Stimulated activated CD8-positive, alpha-beta memory T cell treated with anti-CD3 and anti-CD28 coated beads, Interleukin-15, amount 100 ng/mL, for 24 hours (primary cell): ENCODE measurements around the gene TDRD5.
"Not testable (repeated sequence)": the region's sequence is repeated elsewhere in the genome, so short reads cannot be mapped to it uniquely, and the experiment has no call there.

Source experiments
- DNase-seq: peaks from one replicate; pipeline ENCODE4 v3.0.0-alpha.2; 2020; ENCODE audit warnings: low read depth

The TDRD5 gene

DNA sequence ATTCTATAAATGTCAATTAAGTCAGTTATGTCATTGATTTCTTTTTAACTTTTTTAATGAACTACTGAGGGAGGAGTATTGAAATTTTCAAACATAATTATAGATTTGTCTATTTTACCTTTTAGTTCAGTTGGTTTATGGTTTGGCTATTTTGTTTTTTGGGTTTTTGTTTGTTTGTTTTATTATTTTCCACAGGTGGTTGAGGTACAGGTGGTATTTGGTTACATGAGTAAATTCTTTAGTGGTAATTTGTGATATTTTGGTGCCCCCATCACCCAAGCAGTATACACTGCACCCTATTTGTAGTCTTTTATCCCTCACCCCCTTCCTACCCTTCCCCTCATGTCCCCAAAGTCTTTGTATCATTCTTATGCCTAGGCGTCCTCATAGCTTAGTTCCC is 9.5 kb downstream of the TDRD5 start:
- no peak for DNase-seq

DNA sequence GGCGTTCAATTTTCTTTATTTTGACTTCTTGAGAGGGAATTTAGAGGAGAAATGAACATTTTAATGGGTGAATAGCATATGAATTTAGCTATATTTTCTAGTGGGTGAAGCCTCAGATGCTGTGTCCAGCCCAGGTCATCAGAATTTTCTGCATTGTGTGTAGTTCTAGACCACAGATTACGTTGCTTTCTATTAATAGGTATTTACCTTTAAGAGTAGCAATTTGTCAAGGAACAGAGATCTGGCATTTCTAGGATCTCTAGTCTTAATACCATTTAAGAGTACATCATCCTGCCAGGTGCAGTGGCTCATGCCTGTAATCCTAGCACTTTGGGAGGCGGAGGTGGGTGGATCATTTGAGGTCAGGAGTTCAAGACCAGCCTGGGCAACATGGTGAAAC is 20.7 kb downstream of the TDRD5 start:
- DNase-seq, result no peak

DNA sequence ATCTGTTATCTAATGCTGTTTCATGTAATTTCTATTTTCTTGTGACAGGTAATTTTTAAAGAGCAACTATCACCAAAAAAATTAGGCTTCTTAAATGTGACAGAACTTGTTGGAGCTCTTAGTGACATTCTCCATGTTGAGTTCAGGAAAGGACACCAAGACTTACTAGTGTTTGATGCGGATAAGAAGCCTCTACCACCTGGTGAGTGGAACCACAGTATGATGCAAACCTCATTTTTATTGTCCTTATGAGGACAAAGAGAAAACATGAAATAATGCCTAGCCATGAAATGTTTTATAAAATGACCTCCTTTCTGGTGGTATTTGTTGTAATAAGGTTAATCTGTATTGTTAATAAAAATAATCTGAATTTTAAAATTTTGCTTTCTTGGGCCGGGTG is 39.1 kb downstream of the TDRD5 start:
- DNase-seq, result no peak

DNA sequence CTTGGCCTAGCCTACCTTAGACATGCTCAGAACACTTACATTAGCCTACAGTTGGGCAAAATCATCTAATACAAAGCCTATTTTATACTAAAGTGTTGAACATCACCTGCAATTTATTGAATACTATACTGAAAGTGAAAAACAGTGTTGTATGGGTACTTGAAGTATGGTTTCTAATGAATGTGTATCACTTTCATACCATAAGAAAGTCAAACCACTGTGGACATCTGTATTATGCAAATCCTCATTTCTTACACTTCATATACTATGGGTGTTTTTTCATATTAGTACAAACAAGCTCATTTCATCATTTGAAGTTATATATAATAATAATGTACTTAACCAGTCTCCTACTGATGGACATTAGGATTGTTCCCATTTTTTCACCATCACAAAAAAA is 41.2 kb downstream of the TDRD5 start:
- no peak for DNase-seq

DNA sequence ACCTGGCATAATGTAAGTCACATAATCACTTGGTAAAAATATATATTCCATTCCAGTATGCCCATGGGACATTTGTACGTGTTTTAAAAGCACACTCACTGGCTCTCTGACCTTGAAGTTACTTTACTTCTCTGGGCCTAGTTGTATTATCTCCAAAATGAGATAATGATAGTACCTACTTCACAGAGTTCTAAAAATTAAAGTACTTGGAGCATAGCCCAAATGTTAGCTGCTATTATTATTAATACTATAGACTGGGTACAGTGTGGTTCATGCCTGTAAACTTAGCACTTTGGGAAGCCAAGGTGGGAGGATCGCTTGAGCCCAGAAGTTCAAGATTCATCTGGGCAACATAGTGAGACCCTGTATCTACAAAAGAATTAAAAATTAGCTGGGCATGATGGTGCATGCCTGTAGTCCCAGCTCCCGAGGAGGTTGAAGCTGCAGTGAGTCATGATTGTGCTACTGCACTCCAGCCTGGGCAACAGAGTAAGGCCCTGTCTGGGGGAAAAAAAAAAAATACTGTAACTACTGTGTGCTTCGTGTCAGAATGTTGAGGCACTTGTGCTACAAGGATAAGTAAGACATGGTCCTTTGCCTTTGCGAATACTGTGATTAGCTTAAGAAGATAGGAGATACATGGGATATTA is 45.7 kb downstream of the TDRD5 start:
- DNase-seq, result no peak

DNA sequence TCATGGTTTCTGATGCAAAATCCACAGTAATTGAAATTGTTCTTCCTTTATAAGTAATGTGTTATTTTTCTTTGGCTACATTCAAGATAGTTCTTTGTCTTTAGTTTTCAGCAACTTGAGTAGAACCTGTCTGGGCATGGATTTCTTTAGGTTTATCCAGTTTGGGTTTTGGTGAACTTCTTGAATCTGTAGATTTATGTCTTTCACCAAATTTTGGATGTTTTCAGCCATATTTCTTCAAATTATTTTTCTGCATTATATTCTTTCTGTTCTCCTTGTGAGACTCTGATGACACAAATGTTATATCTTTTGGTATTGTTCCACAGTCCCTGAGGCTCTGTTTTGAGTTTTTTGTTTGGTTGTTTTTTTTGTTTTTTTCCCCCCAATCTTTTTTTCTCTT is 69.4 kb downstream of the TDRD5 start:
- DNase-seq, result no peak

DNA sequence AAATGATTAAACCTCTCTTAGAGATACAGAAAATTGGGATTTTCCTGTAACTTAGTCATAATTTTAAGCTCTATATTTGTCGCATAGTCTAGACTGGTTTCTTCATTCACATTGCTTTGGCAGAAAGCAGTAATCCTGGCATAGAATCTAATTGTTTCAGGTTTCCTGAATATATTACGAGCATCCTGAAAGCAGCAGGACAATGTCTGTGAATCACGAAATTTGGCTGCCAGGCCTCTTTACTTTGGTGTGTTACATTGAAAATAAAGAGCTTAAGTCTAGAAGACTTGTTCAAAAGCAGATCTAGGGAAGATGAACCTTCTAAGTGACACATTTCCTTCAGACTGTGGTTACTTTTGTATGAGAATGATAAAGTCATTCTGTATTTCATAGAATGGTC is 72.2 kb downstream of the TDRD5 start:
- DNase-seq, result no peak

DNA sequence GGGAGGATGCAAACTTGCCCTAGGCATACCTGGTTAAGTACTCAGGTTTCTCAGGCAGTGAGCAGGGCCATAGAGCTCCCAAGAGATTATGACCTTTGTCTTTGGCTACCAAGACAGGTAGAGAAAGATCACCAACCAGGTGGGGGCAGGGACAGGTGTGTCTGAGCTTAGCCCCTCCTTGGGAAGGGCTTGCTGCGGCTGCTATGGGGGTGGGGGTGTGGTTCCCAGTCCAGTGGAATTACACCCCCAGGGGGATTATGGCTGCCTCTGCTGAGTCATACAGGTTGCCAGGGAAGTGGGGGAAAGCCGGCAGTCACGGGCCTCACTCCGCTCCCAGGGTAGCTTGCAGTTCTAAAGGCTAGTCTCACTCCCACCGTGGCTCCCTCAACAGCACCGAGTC is 86.2 kb downstream of the TDRD5 start:
- no peak for DNase-seq

DNA sequence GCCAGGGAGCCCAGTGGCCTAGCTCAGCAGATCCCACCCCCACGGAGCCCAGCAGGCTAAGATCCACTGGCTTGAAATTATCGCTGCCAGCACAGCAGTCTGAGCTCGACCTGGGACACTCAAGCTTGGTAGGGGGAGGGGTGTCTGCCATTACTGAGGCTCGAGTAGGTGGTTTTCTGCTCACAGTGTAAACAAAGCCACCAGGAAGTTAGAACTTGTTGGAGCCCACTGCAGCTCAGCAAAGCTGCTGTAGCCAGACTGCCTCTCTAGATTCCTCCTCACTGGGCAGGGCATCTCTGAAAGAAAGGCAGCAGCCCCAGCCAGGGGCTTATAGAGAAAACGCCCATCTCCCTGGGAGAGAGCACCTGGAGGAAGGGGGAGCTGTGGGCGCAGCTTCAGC is 102.9 kb downstream of the TDRD5 start:
- not testable (repeated sequence) for DNase-seq

DNA sequence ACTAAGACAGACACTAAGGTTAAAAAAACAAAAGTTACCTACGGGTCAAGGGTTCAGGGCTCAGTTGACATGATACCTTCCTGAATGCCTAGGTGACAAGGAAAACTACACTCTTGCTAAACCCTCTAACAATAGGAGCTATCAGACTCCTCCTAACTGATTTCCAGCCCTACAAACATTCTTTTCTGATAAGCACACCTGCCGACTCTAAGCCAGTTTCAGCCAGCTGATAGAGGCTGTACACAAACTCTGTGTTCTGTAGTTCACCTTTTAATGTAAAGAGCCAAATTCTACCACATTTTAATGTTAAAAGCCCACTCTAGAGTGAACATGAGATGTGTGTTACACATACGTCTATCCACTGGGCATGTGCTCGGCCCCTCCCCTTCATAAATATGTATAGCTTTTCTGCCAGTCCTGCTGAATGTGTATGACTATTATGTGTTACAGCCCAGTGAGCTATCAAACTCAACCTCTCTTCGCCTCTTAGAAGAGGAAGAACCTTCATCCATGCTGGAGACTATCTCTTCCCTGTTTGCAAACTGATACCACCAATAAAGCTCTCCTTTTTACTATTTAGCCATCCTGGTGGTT is 111.4 kb downstream of the TDRD5 start:
- no peak for DNase-seq

DNA sequence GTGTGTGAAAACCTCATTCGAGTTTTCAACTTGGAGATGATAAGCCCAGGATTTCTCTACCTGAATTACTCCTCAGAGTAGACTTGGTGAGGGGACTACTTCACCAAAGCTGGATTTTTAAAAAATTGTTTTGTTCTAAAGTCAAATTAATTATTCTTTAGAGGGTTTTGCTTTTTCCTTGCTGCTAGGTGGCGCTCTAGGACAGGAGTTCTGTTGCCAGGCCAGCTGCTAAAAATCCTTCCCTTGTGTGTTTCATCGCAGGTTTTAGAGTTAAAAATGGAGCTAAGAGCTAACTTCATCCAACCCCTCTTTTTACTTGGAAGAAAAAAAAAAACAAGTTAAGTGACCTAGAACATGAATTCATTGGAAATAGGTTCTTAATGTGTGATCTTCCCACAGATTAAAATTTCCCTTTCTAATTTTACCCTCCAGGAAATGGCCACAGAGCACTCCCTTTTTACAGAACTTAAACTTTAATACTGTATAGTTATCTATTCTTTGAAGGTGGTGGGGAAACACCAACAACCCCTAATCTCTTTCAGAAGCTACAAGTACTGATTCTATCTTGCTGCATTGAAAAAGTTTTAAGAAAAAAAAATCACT is 114.8 kb downstream of the TDRD5 start:
- DNase-seq, result peak; percentile 7

DNA sequence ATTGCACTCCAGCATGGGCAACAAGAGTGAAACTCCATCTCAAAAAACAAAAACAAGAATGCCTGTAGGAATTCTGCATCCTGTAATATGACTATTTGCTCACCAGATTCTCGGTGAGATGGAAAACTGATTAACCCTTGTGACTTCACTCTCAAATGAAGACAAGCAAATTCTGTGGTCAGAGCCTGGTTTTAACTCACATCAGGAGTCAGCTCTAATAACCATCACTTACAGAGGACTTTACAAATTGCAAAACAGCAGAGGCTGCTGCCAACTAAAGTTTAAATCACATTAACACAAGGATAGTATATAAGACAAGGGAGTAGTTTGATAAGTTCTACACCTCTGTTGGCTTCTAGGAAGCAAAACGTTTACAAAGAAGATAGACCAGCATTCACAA is 115.8 kb downstream of the TDRD5 start:
- DNase-seq, result no peak

DNA sequence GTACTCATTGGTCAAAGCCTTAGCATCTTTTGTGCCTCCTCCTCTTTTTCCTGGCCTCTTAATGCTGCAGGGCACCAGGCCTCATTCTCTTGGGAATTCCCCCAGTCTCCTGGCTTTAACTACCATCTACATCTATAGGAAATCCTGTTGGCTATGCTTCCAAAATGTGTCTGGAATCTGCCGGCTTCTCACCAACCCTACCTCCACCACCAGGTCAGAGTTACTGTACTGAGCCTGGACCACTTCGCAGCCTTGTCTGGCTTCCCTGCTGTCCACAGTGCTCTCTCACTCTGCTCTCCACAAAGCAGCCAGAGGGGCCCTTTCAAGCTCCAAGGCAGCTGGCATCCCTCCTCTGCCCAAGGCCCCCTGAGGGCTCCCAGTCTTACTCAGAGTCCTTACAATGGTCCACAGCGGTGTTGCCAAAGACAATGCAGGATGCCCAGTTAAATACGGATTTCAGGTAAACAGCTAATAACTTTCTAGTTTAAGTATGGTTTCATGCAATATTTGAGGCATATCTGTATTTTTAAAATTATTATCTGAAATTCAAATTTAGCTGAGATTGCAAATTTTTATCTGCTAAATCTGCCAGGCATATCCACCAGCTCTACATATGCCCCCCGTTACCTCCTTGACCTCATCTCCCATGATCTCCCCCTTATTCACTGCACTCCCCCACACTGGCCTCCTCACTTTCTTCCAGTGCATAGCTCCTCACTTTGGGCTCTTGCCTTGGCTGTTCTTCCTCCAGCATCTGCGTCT is 117.0 kb downstream of the TDRD5 start:
- DNase-seq, result no peak

DNA sequence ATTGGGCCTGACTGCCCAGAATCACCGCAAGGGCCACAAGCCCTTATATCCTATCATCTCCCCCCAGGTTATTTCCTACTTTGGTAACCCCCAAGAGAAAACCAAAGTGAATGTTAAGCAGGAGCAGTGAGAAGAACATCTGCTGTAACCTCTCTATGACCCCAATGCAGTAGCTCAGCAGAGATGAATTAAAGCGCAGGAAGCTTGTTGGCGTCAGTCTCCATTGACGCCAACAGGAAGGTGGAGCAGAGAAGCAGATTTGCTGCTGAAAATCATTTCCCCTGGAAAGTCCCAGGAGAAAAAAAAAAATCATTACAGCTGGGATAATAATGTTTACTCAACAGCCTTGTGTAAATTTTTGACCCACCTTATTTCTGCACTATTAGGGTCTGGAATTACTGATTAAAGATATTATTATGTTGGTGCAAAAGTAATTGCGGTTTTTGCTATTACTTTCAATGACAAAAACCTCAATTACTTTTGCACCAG is 118.3 kb downstream of the TDRD5 start:
- no peak for DNase-seq

DNA sequence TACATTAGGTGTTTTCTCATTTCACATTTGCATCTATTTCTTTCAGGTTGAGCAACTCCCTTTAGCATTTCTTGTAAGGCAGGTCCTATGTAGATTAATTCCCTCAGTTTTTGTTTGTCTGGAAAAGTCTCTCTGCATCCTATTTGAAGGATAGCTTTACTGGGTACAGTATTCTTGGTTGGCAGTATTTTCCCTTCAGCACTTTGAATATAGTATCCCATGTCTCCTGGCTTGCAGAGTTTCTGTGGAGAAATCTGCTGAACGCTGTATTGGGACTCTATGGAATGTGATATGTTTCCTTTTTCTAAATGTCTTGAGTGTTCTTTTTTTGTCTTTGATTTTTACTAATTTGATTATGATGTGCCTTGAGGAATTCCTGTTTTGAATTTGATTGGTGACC is 122.5 kb downstream of the TDRD5 start:
- no peak for DNase-seq

DNA sequence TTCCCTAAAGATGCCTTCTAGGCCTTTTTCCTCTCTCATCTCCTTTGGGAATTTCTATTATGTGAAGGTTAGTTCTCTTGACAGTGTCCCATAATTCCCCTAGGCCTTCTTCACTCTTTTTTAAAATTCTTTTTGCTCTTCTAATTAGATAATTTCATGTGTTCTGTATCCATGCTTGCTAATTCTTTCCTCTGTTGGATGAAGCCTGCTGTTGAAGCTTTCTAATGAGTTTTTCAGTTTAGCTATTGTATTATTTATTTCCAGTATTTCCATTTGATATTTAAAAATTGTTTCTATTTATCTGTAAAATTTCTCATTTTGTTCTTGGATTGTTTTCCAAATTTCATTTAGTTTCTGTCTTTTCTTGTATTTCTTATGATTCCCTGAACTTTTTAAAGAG is 123.0 kb downstream of the TDRD5 start:
- DNase-seq, result no peak

DNA sequence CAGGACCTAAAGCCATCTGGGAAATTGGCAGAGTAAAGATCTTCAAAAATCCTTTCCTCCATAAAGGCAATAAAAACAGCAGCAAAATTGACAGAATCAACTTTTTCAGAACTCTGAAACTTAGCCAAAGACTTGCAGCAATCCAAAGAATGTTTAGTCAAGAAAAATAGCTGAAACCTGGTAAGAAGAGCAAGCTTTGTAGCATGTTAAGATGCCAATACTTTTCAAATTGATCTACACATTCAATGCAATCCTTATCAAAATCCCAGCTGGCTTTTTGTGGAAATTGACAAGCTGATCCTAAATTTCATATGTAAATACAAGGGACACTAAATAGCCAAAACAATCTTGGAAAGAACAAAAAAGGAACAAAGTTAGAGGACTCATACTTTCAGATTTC is 127.6 kb downstream of the TDRD5 start:
- no peak for DNase-seq

DNA sequence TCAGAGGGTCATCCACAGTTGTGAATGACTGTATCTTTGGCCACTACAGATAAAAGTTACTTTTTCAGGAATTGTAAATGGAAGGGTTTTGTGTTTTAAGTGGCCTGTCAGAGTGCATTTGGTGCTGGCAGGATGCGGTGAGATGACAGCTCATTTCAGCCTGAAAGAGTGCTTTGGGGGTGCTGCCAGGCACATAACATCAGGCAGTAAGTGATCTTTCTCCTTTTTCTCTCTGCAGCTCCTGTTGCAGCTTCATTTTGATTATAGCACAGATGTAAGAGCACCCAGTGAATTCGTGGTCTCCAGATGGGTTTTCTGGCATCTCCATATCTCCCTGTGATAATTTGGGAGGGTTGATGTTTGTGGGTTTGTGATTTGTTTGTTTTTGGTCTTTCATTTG is 136.6 kb downstream of the TDRD5 start:
- DNase-seq, result no peak

DNA sequence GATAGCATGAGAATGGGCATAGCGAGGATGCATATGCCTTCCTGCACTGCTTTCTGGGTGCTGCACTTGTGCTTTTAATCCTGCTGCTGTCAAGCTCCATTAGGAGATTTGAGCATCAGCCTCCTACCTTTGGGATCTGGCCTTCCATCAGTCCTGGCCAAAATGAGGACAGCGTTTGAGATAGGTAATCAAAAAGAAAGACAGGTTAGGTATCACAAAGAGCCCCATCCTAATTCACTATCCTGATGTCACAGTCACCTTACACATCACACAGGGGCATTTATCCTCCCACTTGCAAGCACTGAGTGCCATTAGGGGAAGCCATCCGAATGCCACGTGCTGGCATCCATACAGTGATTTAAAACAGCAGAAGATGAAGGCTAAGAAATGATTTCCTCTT is 138.2 kb downstream of the TDRD5 start:
- no peak for DNase-seq

DNA sequence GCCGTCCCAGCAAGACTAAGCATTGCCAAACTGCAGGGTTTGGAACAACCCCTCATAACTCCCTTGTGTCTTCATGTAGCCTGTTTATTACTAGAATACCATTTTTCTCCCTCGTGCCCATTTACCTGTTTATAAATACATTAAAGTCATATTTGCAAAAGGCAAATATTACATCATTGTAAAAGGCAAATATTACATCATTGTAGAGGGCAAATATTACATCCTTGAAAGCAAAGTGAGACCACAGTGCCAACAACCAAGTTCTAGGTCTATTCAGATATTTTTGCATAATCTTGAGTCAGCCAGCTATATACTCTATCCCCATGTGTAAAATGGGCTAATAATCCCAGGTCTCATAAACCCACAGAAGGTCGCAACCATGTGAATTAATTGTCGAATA is 140.0 kb downstream of the TDRD5 start:
- DNase-seq, result no peak
